Thyroid gland (tissue), 4 donors: ENCODE measurements around the gene SENP5.

Experiments used
- CTCF ChIP-seq, 6 experiments: fragments of 200-600 bp in 3 of 6; fragments of 450-650 bp in 3 of 6; sonication (generic) in 3 of 6; IDR thresholded peaks; one replicate each; pipeline ENCODE4 v1.5.1; 2016 to 2019; ENCODE audit warnings: antibody characterized with exemption in 6 of 6, mild to moderate bottlenecking in 2 of 6, inconsistent platforms in 1 of 6, moderate library complexity in 1 of 6
- POLR2A ChIP-seq, 2 donors: fragments of 450-650 bp; IDR thresholded peaks; one replicate each; pipeline ENCODE4 v1.6.1; 2017; ENCODE audit warnings: antibody characterized with exemption in 2 of 2, mild to moderate bottlenecking in 2 of 2, moderate library complexity in 1 of 2

GRCh38 chr3:196938124-196938523 is 70.4 kb downstream of the SENP5 start:
- no peak for TF ChIP-seq CTCF (IDR thresholded peaks at IDR 0.05)
- TF ChIP-seq POLR2A (IDR thresholded peaks at IDR 0.05), result no peak
